ENCODE results near the gene NSUN5. TPM values are rescaled to one million over a fixed set of nuclear protein-coding genes. Genes with fewer than 3 reads are reported as not detected.
"Not testable (repeated sequence)": the region's sequence is repeated elsewhere in the genome, so short reads cannot be mapped to it uniquely, and the experiment has no call there.

The NSUN5 gene
- total RNA-seq, 1 experiment from 2014 or later, result 51.6 TPM

- peak overlapping the region; percentile 83 for H3K4me2 ChIP-seq
- peak overlapping the region; percentile 91 for H3K4me3 ChIP-seq
- no peak overlapping the region for H3K27ac ChIP-seq
- H2AFZ ChIP-seq, result no peak overlapping the region
- H3K9me3 ChIP-seq (ENCODE audit: insufficient read depth, low read depth), result no peaks in the 10 kb centered on the region
- TF ChIP-seq EZH2 (IDR thresholded peaks at IDR 0.05; ENCODE audit: low read depth), result no peak
- no peak for TF ChIP-seq CTCF (conservative IDR thresholded peaks at IDR 0.05)
- ChIA-PET CTCF (no interaction called here), POLR2A (ENCODE audit: unreplicated experiment) (no interaction called here)
- no peaks in the 10 kb centered on the region; the same call in 1 of the 2 replicates for H4K20me1 ChIP-seq (ENCODE audit: insufficient read depth)
- no peaks in the 10 kb centered on the region for H3K36me3 ChIP-seq (ENCODE audit: low read depth)
- H3K27me3 ChIP-seq (ENCODE audit: insufficient read depth, low read depth), result no peaks in the 10 kb centered on the region
- peaks cover 11% of the 10 kb centered on the region for H3K4me1 ChIP-seq (replicated peaks; ENCODE audit: insufficient read depth)
- peaks cover 25% of the 10 kb centered on the region for H3K79me2 ChIP-seq (ENCODE audit: low read depth)
- no peaks in the 10 kb centered on the region for H3K9me2 ChIP-seq (ENCODE audit: insufficient read depth)
- intact Hi-C loops (cut with micrococcal nuclease; ENCODE audit: unreplicated experiment), result no loop called here
- no peak for DNase-seq
- BruUV-seq (replicated peaks), result no TSS peak
- no peaks in the 10 kb centered on the region for H3F3A ChIP-seq (ENCODE audit: insufficient read depth, low read depth)
Measured at GRCh38 chr7:73307436-73307835, 1.2 kb downstream of the NSUN5 start.

GRCh38 chr7:73304612-73305387 lies 3.8 kb downstream of the NSUN5 start:
- intact Hi-C loops (cut with micrococcal nuclease; ENCODE audit: unreplicated experiment); BruUV-seq (replicated peaks); H2AFZ ChIP-seq; POLR2A ChIA-PET (ENCODE audit: unreplicated experiment); H3K9me3 ChIP-seq (ENCODE audit: insufficient read depth, low read depth); DNase-seq; H3K36me3 ChIP-seq (ENCODE audit: low read depth); H3K27me3 ChIP-seq (ENCODE audit: insufficient read depth, low read depth); H3K27ac ChIP-seq; H3K4me3 ChIP-seq; CTCF ChIA-PET; H4K20me1 ChIP-seq (ENCODE audit: insufficient read depth); H3F3A ChIP-seq (ENCODE audit: insufficient read depth, low read depth); H3K4me2 ChIP-seq; H3K9me2 ChIP-seq (ENCODE audit: insufficient read depth): not testable (repeated sequence)
- Histone ChIP-seq H3K79me2 (ENCODE audit: low read depth) (peaks cover 25% of the 10 kb centered on the region), H3K4me1 (replicated peaks; ENCODE audit: insufficient read depth) (peaks cover 11% of the 10 kb centered on the region)

DNA sequence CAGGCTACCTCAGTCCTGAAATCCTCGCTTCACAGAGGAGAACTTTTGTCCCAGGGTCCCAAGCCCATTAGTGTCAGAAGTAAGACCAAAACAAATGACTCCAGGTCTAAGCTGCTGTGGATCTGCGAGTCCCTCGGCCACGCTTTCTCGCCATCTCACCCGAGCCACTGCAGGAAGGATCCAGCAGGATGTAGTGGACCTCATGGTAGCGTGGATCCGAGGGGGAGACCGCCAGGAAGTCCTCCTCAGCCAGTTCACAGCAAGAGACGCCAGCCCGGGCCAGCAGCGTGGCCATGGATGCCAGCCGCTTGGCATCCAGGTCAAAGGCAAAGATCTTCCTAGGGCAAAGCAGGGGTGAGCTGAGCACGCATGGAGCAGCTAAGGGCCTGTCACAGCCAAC lies 4.6 kb downstream of the NSUN5 start:
- no peak overlapping the region for H3K27ac ChIP-seq
- no peaks in the 10 kb centered on the region for H3F3A ChIP-seq (ENCODE audit: insufficient read depth, low read depth)
- H3K9me2 ChIP-seq (ENCODE audit: insufficient read depth), result no peaks in the 10 kb centered on the region
- intact Hi-C loops (cut with micrococcal nuclease; ENCODE audit: unreplicated experiment), result no loop called here
- no peak overlapping the region for H2AFZ ChIP-seq
- CTCF ChIA-PET, result no interaction called here
- BruUV-seq (replicated peaks), result no TSS peak
- POLR2A ChIA-PET (ENCODE audit: unreplicated experiment), result no interaction called here
- DNase-seq, result no peak
- no peak overlapping the region for H3K4me3 ChIP-seq
- no peak for TF ChIP-seq EZH2 (IDR thresholded peaks at IDR 0.05; ENCODE audit: low read depth)
- TF ChIP-seq CTCF (conservative IDR thresholded peaks at IDR 0.05), result no peak
- H3K9me3 ChIP-seq (ENCODE audit: insufficient read depth, low read depth), result no peaks in the 10 kb centered on the region
- no peaks in the 10 kb centered on the region; the same call in 1 of the 2 replicates for H4K20me1 ChIP-seq (ENCODE audit: insufficient read depth)
- no peak overlapping the region for H3K4me2 ChIP-seq
- H3K36me3 ChIP-seq (ENCODE audit: low read depth), result no peaks in the 10 kb centered on the region
- peaks cover 21% of the 10 kb centered on the region for H3K79me2 ChIP-seq (ENCODE audit: low read depth)
- H3K4me1 ChIP-seq (replicated peaks; ENCODE audit: insufficient read depth), result peaks cover 7% of the 10 kb centered on the region
- no peaks in the 10 kb centered on the region for H3K27me3 ChIP-seq (ENCODE audit: insufficient read depth, low read depth)

- CTCF ChIA-PET, result no interaction called here
- no peak overlapping the region for H3K27ac ChIP-seq
- H3K4me1 ChIP-seq (replicated peaks; ENCODE audit: insufficient read depth), result peaks cover 6% of the 10 kb centered on the region; the same call in 1 of the 2 replicates
- H3K36me3 ChIP-seq (ENCODE audit: low read depth), result no peaks in the 10 kb centered on the region
- intact Hi-C loops (cut with micrococcal nuclease; ENCODE audit: unreplicated experiment), result no loop called here
- no peak for DNase-seq
- H3K27me3 ChIP-seq (ENCODE audit: insufficient read depth, low read depth), result no peaks in the 10 kb centered on the region
- no peak overlapping the region for H2AFZ ChIP-seq
- no peaks in the 10 kb centered on the region for H3F3A ChIP-seq (ENCODE audit: insufficient read depth, low read depth)
- H3K79me2 ChIP-seq (ENCODE audit: low read depth), result peaks cover 20% of the 10 kb centered on the region
- H3K4me2 ChIP-seq, result no peak overlapping the region
- no peaks in the 10 kb centered on the region for H3K9me2 ChIP-seq (ENCODE audit: insufficient read depth)
- no TSS peak for BruUV-seq (replicated peaks)
- no peaks in the 10 kb centered on the region for H3K9me3 ChIP-seq (ENCODE audit: insufficient read depth, low read depth)
- no peak overlapping the region for H3K4me3 ChIP-seq
- TF ChIP-seq CTCF (conservative IDR thresholded peaks at IDR 0.05) (no peak), EZH2 (IDR thresholded peaks at IDR 0.05; ENCODE audit: low read depth) (no peak)
- POLR2A ChIA-PET (ENCODE audit: unreplicated experiment), result no interaction called here
- no peaks in the 10 kb centered on the region; the same call in 1 of the 2 replicates for H4K20me1 ChIP-seq (ENCODE audit: insufficient read depth)
Measured at GRCh38 chr7:73303546-73303945, 5.1 kb downstream of the NSUN5 start.

DNA sequence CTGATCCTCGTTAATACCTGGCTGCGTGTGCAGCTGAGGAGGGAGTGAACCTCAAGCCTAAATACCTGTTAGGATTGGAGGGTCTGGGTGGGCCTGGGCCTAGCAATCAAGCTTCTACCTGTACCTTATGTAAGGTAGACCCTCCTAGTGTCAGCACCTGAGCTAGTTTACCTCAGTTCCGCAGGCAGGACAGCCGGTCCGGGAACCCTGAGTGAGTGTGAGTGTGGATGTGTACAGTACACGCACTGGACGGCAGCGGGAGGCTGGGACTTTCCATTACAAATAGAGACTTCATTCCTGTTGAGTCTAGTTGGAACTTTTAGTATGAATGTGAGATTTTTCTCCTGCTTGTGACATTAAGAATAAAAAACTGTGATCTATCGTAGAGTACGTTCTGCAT lies 5.8 kb downstream of the NSUN5 start:
- H2AFZ ChIP-seq; H3K9me3 ChIP-seq (ENCODE audit: insufficient read depth, low read depth); H3K27me3 ChIP-seq (ENCODE audit: insufficient read depth, low read depth); BruUV-seq (replicated peaks); DNase-seq; H3K4me1 ChIP-seq (replicated peaks; ENCODE audit: insufficient read depth); H3K4me3 ChIP-seq; CTCF ChIA-PET; H3K4me2 ChIP-seq; H3K9me2 ChIP-seq (ENCODE audit: insufficient read depth); intact Hi-C loops (cut with micrococcal nuclease; ENCODE audit: unreplicated experiment); H3K36me3 ChIP-seq (ENCODE audit: low read depth); POLR2A ChIA-PET (ENCODE audit: unreplicated experiment); H3F3A ChIP-seq (ENCODE audit: insufficient read depth, low read depth); H3K27ac ChIP-seq; H4K20me1 ChIP-seq (ENCODE audit: insufficient read depth): not testable (repeated sequence)
- H3K79me2 ChIP-seq (ENCODE audit: low read depth), result peaks cover 15% of the 10 kb centered on the region
